ENCODE data around the gene BTC.

GRCh38 chr4:74777531-74777930 lies 16.8 kb downstream of the BTC start:
- TF ChIP-seq, protein P1, sequence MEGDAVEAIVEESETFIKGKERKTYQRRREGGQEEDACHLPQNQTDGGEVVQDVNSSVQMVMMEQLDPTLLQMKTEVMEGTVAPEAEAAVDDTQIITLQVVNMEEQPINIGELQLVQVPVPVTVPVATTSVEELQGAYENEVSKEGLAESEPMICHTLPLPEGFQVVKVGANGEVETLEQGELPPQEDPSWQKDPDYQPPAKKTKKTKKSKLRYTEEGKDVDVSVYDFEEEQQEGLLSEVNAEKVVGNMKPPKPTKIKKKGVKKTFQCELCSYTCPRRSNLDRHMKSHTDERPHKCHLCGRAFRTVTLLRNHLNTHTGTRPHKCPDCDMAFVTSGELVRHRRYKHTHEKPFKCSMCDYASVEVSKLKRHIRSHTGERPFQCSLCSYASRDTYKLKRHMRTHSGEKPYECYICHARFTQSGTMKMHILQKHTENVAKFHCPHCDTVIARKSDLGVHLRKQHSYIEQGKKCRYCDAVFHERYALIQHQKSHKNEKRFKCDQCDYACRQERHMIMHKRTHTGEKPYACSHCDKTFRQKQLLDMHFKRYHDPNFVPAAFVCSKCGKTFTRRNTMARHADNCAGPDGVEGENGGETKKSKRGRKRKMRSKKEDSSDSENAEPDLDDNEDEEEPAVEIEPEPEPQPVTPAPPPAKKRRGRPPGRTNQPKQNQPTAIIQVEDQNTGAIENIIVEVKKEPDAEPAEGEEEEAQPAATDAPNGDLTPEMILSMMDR (optimal IDR thresholded peaks at IDR 0.05 in 1 of 3, IDR thresholded peaks at IDR 0.05 in 1 of 3, conservative IDR thresholded peaks at IDR 0.05 in 1 of 3; ENCODE audit: extremely low read depth in 1 of 3, insufficient read depth in 2 of 3, low read length in 3 of 3), result no peak
- no peak for TF ChIP-seq EZH2 (IDR thresholded peaks at IDR 0.05; ENCODE audit: low read length)

Measured in keratinocyte (primary cell).